ENCODE data around the gene BOK. TPM values are rescaled to one million over a fixed set of nuclear protein-coding genes. Genes with fewer than 3 reads are reported as not detected.

BOK gene
- total RNA-seq, 1 experiment from 2014 or later: 30.2 TPM

GRCh38 chr2:241574911-241575623, 16.5 kb downstream of the BOK start:
- TF ChIP-seq EZH2 (IDR thresholded peaks at IDR 0.05; ENCODE audit: low read length, unreplicated experiment) (no peak), EZH2phosphoT487 (IDR thresholded peaks at IDR 0.05; ENCODE audit: borderline replicate concordance, low read length) (no peak), CTCF (conservative IDR thresholded peaks at IDR 0.05; ENCODE audit: low read depth, low read length) (no peak)
- Histone ChIP-seq H3K9ac (ENCODE audit: low read length) (no peak overlapping the region), H3K27ac (ENCODE audit: low read length) (no peak overlapping the region), H3K4me1 (ENCODE audit: insufficient read depth, low read length) (no peaks in the 10 kb centered on the region), H3K36me3 (ENCODE audit: low read depth, low read length) (no peaks in the 10 kb centered on the region; the same call in 1 of the 2 replicates), H4K20me1 (ENCODE audit: low read length) (no peaks in the 10 kb centered on the region), H3F3A (ENCODE audit: low read length, unreplicated experiment) (no peaks in the 10 kb centered on the region), H2AFZ (ENCODE audit: low read length) (no peak overlapping the region), H3K4me3 (ENCODE audit: low read length) (no peak overlapping the region), H3K9me3 (ENCODE audit: low read length) (no peaks in the 10 kb centered on the region), H3K79me2 (ENCODE audit: low read length) (no peaks in the 10 kb centered on the region), H3K9me2 (replicated peaks; ENCODE audit: low read length) (no peaks in the 10 kb centered on the region), H3K4me2 (ENCODE audit: low read length) (no peak overlapping the region), H3K27me3 (ENCODE audit: low read length) (no peaks in the 10 kb centered on the region)
- ChIA-PET CTCF (no interaction called here), POLR2A (ENCODE audit: unreplicated experiment) (no interaction called here)
- ATAC-seq: 0 out of 2 replicates have a peak, but pooled peaks have one; percentile 15
- no peak for DNase-seq
- BruUV-seq (replicated peaks): no TSS peak
- intact Hi-C loops (cut with micrococcal nuclease): no loop called here

GRCh38 chr2:241575624-241576292, 17.2 kb downstream of the BOK start:
- TF ChIP-seq CTCF (conservative IDR thresholded peaks at IDR 0.05; ENCODE audit: low read depth, low read length) (no peak), EZH2phosphoT487 (IDR thresholded peaks at IDR 0.05; ENCODE audit: borderline replicate concordance, low read length) (no peak), EZH2 (IDR thresholded peaks at IDR 0.05; ENCODE audit: low read length, unreplicated experiment) (no peak)
- H2AFZ ChIP-seq (ENCODE audit: low read length): no peak overlapping the region
- POLR2A ChIA-PET (ENCODE audit: unreplicated experiment): no interaction called here
- ATAC-seq (no peak), DNase-seq (no peak)
- no TSS peak for BruUV-seq (replicated peaks)
- no peak overlapping the region for H3K27ac ChIP-seq (ENCODE audit: low read length)
- H3K36me3 ChIP-seq (ENCODE audit: low read depth, low read length): no peaks in the 10 kb centered on the region; the same call in 1 of the 2 replicates
- no peaks in the 10 kb centered on the region for H3K9me3 ChIP-seq (ENCODE audit: low read length)
- no peaks in the 10 kb centered on the region for H3F3A ChIP-seq (ENCODE audit: low read length, unreplicated experiment)
- no peak overlapping the region for H3K9ac ChIP-seq (ENCODE audit: low read length)
- no peaks in the 10 kb centered on the region for H3K4me1 ChIP-seq (ENCODE audit: insufficient read depth, low read length)
- H3K4me3 ChIP-seq (ENCODE audit: low read length): no peak overlapping the region
- H3K79me2 ChIP-seq (ENCODE audit: low read length): no peaks in the 10 kb centered on the region
- no peak overlapping the region for H3K4me2 ChIP-seq (ENCODE audit: low read length)
- CTCF ChIA-PET: no interaction called here
- no peaks in the 10 kb centered on the region for H3K27me3 ChIP-seq (ENCODE audit: low read length)
- no peaks in the 10 kb centered on the region for H4K20me1 ChIP-seq (ENCODE audit: low read length)
- H3K9me2 ChIP-seq (replicated peaks; ENCODE audit: low read length): no peaks in the 10 kb centered on the region
- intact Hi-C loops (cut with micrococcal nuclease): no loop called here

GRCh38 chr2:241576293-241576654, 17.7 kb downstream of the BOK start:
- no peaks in the 10 kb centered on the region for H3F3A ChIP-seq (ENCODE audit: low read length, unreplicated experiment)
- H3K4me3 ChIP-seq (ENCODE audit: low read length): no peak overlapping the region
- ChIA-PET CTCF (no interaction called here), POLR2A (ENCODE audit: unreplicated experiment) (no interaction called here)
- no peaks in the 10 kb centered on the region for H3K79me2 ChIP-seq (ENCODE audit: low read length)
- no peak for DNase-seq
- H3K4me1 ChIP-seq (ENCODE audit: insufficient read depth, low read length): no peaks in the 10 kb centered on the region
- intact Hi-C loops (cut with micrococcal nuclease): no loop called here
- H3K4me2 ChIP-seq (ENCODE audit: low read length): no peak overlapping the region
- no peaks in the 10 kb centered on the region for H3K9me2 ChIP-seq (replicated peaks; ENCODE audit: low read length)
- no peak overlapping the region for H2AFZ ChIP-seq (ENCODE audit: low read length)
- no peaks in the 10 kb centered on the region; the same call in 1 of the 2 replicates for H3K36me3 ChIP-seq (ENCODE audit: low read depth, low read length)
- TF ChIP-seq EZH2phosphoT487 (IDR thresholded peaks at IDR 0.05; ENCODE audit: borderline replicate concordance, low read length): no peak
- TF ChIP-seq EZH2 (IDR thresholded peaks at IDR 0.05; ENCODE audit: low read length, unreplicated experiment): no peak
- no peak for TF ChIP-seq CTCF (conservative IDR thresholded peaks at IDR 0.05; ENCODE audit: low read depth, low read length)
- no peak for ATAC-seq
- no peaks in the 10 kb centered on the region for H3K9me3 ChIP-seq (ENCODE audit: low read length)
- H3K27me3 ChIP-seq (ENCODE audit: low read length): no peaks in the 10 kb centered on the region
- H3K9ac ChIP-seq (ENCODE audit: low read length): no peak overlapping the region
- H4K20me1 ChIP-seq (ENCODE audit: low read length): no peaks in the 10 kb centered on the region
- no TSS peak for BruUV-seq (replicated peaks)
- no peak overlapping the region for H3K27ac ChIP-seq (ENCODE audit: low read length)

All from PC-3 (cell line).